ENCODE measurements around the gene IFT20.

DNA sequence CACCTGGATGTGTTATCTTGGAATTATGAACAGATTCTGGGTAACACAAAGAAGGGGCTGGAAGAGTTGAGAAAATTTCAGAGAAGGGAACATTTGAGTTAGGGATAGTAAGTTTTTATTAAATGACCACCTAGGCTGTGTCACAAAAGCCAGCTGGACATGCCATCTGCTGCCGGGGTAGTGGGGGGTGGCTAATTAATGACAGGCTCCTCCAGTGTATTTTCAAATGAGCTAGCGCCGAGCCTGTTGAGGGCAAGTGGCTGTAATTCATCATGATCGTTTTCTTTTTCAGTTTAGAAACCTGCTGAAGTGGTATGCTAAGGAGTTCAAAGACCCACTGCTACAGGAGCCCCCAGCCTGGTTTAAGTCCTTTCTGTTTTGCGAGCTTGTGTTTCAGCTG lies 10.1 kb downstream of the IFT20 start:
- TF ChIP-seq EZH2 (IDR thresholded peaks at IDR 0.05; ENCODE audit: borderline replicate concordance) = no peak
- TF ChIP-seq, protein P1, sequence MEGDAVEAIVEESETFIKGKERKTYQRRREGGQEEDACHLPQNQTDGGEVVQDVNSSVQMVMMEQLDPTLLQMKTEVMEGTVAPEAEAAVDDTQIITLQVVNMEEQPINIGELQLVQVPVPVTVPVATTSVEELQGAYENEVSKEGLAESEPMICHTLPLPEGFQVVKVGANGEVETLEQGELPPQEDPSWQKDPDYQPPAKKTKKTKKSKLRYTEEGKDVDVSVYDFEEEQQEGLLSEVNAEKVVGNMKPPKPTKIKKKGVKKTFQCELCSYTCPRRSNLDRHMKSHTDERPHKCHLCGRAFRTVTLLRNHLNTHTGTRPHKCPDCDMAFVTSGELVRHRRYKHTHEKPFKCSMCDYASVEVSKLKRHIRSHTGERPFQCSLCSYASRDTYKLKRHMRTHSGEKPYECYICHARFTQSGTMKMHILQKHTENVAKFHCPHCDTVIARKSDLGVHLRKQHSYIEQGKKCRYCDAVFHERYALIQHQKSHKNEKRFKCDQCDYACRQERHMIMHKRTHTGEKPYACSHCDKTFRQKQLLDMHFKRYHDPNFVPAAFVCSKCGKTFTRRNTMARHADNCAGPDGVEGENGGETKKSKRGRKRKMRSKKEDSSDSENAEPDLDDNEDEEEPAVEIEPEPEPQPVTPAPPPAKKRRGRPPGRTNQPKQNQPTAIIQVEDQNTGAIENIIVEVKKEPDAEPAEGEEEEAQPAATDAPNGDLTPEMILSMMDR (IDR thresholded peaks at IDR 0.05; ENCODE audit: poor library complexity) = no peak
